Type B pancreatic cell (in vitro differentiated cells): ENCODE measurements around the gene NCF4. TPM values are rescaled to one million over a fixed set of nuclear protein-coding genes. Genes with fewer than 3 reads are reported as not detected.

Source experiments
- DNase-seq: peaks from one replicate; pipeline ENCODE4 v3.0.0; 2021; ENCODE audit warnings: mixed read lengths; ENCODE audit not compliant: unreplicated experiment; ENCODE audit errors: extremely low spot score
- H3K27ac Mint-ChIP-seq: 2 replicates; pipeline ENCODE4 v1.8.0; 2021; ENCODE audit warnings: mild to moderate bottlenecking, mixed read lengths
- H3K27me3 Mint-ChIP-seq: 2 replicates; pipeline ENCODE4 v1.8.0; 2021; ENCODE audit warnings: mixed read lengths
- H3K36me3 Mint-ChIP-seq: 2 replicates; pipeline ENCODE4 v1.8.0; 2021; ENCODE audit warnings: mixed read lengths
- H3K4me1 Mint-ChIP-seq: one replicate; pipeline ENCODE4 v1.8.0; 2021; ENCODE audit warnings: mixed read lengths; ENCODE audit not compliant: unreplicated experiment
- H3K4me3 Mint-ChIP-seq: 2 replicates; pipeline ENCODE4 v1.8.0; 2021; ENCODE audit warnings: mild to moderate bottlenecking, mixed read lengths
- H3K9me3 Mint-ChIP-seq: 2 replicates; pipeline ENCODE4 v1.8.0; 2021; ENCODE audit warnings: mixed read lengths
- CTCF ChIP-seq: fragments of 200-600 bp; sonication (generic); conservative IDR thresholded peaks from 2 replicates; pipeline ENCODE4 v1.5.0; 2021; ENCODE audit warnings: antibody characterized with exemption, mild to moderate bottlenecking
- total RNA-seq: library from RNA; stranded (reverse); gene quantifications from 2 replicates; pipeline ENCODE4 v1.2.1, GENCODE V29; 2021; ENCODE audit warnings: low replicate concordance

Gene NCF4
- total RNA-seq, 1 donor from 2014 or later = not detected

GRCh38 chr22:36850056-36850455, 10.8 kb upstream of the NCF4 start:
- H3K27me3 Mint-ChIP-seq = peaks cover 43% of the 10 kb centered on the region
- TF ChIP-seq CTCF = no peak
- DNase-seq = no peak
- no peaks in the 10 kb centered on the region for H3K4me1 Mint-ChIP-seq
- H3K4me3 Mint-ChIP-seq = no peak overlapping the region
- H3K36me3 Mint-ChIP-seq = no peaks in the 10 kb centered on the region
- H3K27ac Mint-ChIP-seq = no peak overlapping the region
- H3K9me3 Mint-ChIP-seq = no peaks in the 10 kb centered on the region

GRCh38 chr22:36850682-36851081, 10.1 kb upstream of the NCF4 start:
- H3K4me1 Mint-ChIP-seq = no peaks in the 10 kb centered on the region
- no peak overlapping the region for H3K27ac Mint-ChIP-seq
- no peaks in the 10 kb centered on the region for H3K9me3 Mint-ChIP-seq
- no peak overlapping the region for H3K4me3 Mint-ChIP-seq
- H3K27me3 Mint-ChIP-seq = peaks cover 39% of the 10 kb centered on the region
- TF ChIP-seq CTCF = no peak
- no peak for DNase-seq
- no peaks in the 10 kb centered on the region for H3K36me3 Mint-ChIP-seq

- H3K4me1 Mint-ChIP-seq = peaks cover 7% of the 10 kb centered on the region
- no peak for TF ChIP-seq CTCF
- no peak for DNase-seq
- no peaks in the 10 kb centered on the region for H3K9me3 Mint-ChIP-seq
- H3K4me3 Mint-ChIP-seq = no peak overlapping the region
- H3K36me3 Mint-ChIP-seq = no peaks in the 10 kb centered on the region
- H3K27ac Mint-ChIP-seq = no peak overlapping the region
- peaks cover 42% of the 10 kb centered on the region for H3K27me3 Mint-ChIP-seq
Observed at GRCh38 chr22:36852056-36852973, 8.5 kb upstream of the NCF4 start.

- Mint-ChIP-seq H3K27ac (no peak overlapping the region), H3K36me3 (no peaks in the 10 kb centered on the region), H3K4me3 (no peak overlapping the region), H3K9me3 (no peaks in the 10 kb centered on the region), H3K4me1 (peaks cover 7% of the 10 kb centered on the region), H3K27me3 (peaks cover 50% of the 10 kb centered on the region)
- DNase-seq = no peak
- peak; percentile 82 for TF ChIP-seq CTCF
Observed at GRCh38 chr22:36853407-36854099, 7.3 kb upstream of the NCF4 start.

GRCh38 chr22:36855478-36855877, 5.3 kb upstream of the NCF4 start:
- DNase-seq = no peak
- Mint-ChIP-seq H3K9me3 (no peaks in the 10 kb centered on the region), H3K4me1 (peaks cover 7% of the 10 kb centered on the region), H3K36me3 (no peaks in the 10 kb centered on the region), H3K27me3 (peaks cover 48% of the 10 kb centered on the region), H3K27ac (no peak overlapping the region), H3K4me3 (no peak overlapping the region)
- no peak for TF ChIP-seq CTCF
